ENCODE measurements around the gene SUGT1.

The SUGT1 gene

DNA sequence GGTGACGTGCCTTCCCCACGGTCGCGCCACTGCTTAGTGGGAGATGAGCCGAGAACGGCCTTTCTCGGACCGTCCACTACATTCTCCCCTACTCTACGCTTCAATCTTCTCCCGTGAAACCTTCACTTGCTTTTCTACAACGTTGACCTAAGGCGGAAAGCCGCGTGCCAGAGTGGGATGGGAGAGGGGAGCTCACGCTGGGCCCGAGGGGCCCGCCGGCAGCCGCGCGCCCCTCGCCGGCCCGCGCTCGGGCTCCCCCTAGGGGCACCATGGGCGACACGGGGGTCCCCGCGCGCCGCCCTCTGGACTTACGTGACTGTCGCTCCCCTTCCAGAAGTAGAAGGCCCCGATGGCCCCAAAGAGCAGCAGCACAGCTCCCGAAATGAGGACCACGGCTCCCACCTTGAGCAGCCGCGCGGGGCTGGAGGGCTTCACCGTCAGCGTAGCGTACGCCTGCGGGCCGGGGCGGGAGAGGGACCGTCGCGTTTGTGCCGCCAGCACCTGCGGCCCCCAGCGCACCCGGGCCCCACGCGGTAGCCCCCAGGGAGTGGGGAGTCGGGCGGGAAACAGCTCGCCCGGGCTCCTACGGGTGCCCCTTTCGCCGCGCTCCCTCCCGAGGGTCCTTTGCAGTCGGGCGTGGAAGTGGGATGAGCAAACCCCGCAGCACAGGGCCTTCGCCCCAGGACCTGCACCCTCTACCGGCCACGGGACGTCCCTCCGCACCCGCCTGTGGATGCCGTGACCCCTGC, 86.3 kb downstream of the SUGT1 start:
- DNase-seq, result no peak

DNA sequence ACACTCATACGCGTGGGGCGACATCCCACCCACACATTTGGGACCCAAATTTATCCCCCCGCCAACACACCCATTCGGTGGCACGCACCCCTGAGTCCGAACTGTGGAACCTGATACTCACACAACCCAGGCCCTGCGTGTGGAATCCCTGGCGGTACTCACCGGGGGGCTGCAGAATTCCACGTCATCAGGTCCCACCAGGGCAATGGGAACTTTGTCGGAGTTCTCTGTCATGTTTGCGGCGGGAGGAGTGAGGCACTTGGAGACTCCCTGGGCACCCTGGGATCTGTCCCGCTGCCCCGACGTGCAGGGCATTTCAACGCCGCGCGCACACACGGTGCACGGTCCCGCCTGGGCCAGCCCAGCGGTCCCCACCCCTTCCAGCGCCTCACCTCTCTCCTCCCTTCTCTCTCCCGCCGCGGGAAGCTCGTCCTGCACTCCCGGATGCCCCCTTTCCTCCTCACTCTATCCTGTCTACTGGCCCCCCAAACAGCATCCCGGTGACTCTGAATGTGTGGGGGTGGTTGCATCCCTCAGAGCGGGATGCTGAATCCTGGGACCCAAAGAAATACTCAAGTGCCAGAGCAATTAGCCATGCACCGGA, 86.9 kb downstream of the SUGT1 start, which contains the start of gene CNMD:
TSS of gene CNMD (minus strand) at position 353 of the 604 bp plus-strand sequence. CDS start at position 234, 119 bp downstream.
- no peak for DNase-seq

DNA sequence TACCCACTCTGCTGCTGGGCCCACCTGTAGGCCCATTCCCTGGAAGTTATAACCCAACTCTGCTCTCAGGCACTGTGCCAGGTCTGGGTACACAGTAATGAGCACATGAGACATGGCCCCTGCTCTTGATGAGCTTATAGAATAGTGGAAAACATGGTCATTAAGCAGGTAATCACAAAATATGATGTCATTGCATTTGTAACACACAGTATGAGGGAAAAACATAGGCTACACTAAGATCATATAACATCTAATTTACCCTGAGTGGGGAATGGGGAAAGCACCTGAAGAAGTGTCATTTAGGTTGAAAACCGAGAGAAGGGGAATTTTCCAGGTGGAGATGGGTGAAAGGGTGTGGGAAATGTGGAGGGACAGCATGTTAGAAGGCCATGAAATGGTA, 90.9 kb downstream of the SUGT1 start:
- DNase-seq, result no peak

DNA sequence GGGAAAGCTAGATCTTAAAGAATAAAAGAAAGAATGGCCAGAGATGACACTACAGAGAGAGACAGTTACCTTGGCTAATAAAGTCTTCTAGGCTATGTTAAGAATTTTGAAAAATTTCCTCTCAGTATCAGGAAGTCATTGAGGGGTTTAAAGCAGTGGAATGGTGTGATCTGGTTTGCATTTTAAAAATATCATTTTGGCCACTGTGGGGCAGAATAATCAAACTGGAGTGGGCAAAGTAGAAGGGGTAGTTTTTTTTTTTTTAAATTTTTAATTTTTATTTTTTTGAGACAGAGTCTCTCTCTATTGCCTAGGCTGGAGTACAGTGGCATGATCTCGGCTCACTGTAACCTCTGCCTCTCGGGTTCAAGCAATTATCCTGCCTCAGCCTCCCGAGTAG, 91.4 kb downstream of the SUGT1 start:
- DNase-seq, result no peak

DNA sequence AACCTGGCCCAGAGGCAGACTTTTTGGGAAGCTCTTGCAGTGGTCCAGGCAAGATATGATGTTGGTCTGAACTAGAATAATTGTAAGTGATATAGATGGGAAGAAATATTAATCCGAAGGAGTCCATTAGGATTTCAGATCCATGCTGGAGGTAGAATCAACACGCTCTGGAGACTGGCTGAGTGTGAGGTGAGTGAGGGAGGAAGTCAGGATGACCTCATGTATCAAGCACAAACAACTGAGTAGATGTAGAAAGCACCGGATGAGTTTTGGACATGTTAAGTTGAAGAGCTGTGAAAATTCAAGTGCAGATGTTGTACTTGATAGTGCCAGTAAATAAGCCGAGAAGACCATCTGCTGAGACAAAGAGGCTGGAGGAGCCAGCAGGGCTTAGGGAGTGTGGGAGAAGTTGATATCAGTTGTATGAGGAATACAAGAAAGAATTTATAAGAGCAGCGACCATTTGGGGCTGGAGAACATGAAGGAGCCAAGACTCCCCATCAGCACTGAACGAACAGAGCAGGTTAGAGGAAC, 92.3 kb downstream of the SUGT1 start:
- DNase-seq, result no peak

DNA sequence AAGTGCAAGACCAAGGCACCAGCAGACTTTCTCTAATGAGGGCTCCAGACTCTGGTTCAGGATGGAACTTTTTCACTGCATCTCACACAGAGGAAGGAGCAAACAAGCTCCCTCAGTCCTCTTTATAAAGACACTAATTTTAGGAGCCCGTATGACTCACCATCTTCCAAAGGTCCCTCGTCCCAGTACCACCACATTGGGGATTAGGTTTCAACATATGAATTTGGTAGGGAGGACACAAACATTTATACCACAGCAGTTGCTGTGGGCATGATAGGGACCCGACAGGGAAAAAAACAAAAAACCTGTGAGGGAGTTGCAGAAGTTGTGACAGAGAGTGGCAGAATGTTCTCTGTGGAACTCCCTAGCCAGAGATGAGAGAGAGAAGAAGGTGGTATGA, 93.5 kb downstream of the SUGT1 start:
- no peak for DNase-seq

DNA sequence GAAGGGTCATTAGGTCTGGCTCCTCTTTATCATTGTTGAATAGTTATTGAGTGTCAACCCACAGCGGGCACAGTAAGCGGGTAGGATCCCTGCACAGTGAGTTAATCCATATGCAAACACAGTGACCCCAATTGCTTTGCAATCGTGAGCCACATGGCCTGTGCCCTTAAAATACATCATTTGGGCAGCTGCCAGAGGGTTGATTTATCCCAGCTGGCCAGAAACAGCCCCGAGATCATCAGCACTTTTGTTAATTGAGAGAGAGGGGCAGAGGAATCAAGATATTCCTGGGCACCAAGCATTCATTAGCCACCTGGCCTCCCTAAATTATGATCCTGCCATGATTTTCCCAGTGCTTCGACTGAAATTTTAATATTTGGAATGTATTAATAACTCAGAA, 96.8 kb downstream of the SUGT1 start:
- DNase-seq, result no peak

Measured in activated naive CD4-positive, alpha-beta T cell treated with Interleukin-2 at 50 U/mL for 16 hours (primary cell).